RWPE2 (cell line): Measurements from ENCODE around the gene NLGN4X.

ENCODE experiments used
- ATAC-seq: fragments of 200-7000 bp; cut with Tn5 transposase; 3 replicates; pipeline ENCODE4 v1.9.1; 2021; ENCODE audit warnings: low read depth
- DNase-seq: peaks from one replicate; pipeline ENCODE4 v3.0.0-alpha.2; 2020; ENCODE audit warnings: low spot score
- H3K27ac ChIP-seq: fragments of 450-650 bp; 2 replicates; pipeline ENCODE4 v1.5.1; 2017; ENCODE audit warnings: mild to moderate bottlenecking; ENCODE audit not compliant: poor library complexity, severe bottlenecking
- H3K27me3 ChIP-seq: fragments of 250-450 bp; sonication (Bioruptor Pico); 2 replicates; pipeline ENCODE4 v1.5.1; 2021; ENCODE audit warnings: mild to moderate bottlenecking, moderate library complexity; ENCODE audit not compliant: insufficient read depth, poor library complexity, severe bottlenecking
- H3K36me3 ChIP-seq: fragments of 250-450 bp; sonication (Bioruptor Pico); 2 replicates; pipeline ENCODE4 v1.5.1; 2020; ENCODE audit warnings: low read depth, mild to moderate bottlenecking, moderate library complexity
- H3K4me1 ChIP-seq: fragments of 250-450 bp; sonication (Bioruptor Pico); 2 replicates; pipeline ENCODE4 v1.5.1; 2021; ENCODE audit warnings: mild to moderate bottlenecking, moderate library complexity; ENCODE audit not compliant: insufficient read depth, poor library complexity, severe bottlenecking
- H3K4me3 ChIP-seq: fragments of 250-450 bp; sonication (Bioruptor Pico); 2 replicates; pipeline ENCODE4 v1.5.1; 2021; ENCODE audit warnings: mild to moderate bottlenecking, moderate library complexity; ENCODE audit not compliant: severe bottlenecking
- H3K9me3 ChIP-seq: fragments of 250-450 bp; sonication (Bioruptor Pico); 2 replicates; pipeline ENCODE4 v1.5.1; 2021; ENCODE audit warnings: mild to moderate bottlenecking, moderate library complexity; ENCODE audit not compliant: severe bottlenecking
- TF ChIP-seq, protein P1 (sequence below): fragments of 450-650 bp; IDR thresholded peaks from one replicate; pipeline ENCODE4 v1.5.1; 2017; ENCODE audit warnings: mild to moderate bottlenecking, moderate library complexity; ENCODE audit not compliant: poor library complexity, severe bottlenecking

Gene NLGN4X

DNA sequence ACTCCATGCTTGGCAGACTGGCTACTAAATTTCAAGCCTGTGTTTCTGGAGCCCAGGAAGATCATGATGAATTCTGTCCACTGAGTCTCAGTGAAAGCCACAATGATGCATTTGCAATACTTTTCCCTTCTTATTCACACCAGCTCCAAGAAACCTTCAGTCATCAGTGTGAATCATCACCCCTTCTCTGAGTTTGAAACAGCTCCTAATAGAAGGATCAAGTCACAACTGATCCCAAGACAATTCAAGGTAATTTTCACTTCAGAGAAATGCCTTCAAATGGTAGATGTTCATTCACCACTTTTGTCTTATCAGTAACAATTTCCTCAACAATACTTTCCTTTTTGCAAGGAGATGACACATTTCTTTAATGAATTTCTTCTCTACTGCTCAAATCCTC, 257.4 kb downstream of the NLGN4X start:
- ATAC-seq (no peak), DNase-seq (no peak)
- Histone ChIP-seq H3K27me3 (no peaks in the 10 kb centered on the region), H3K9me3 (no peaks in the 10 kb centered on the region), H3K4me1 (no peaks in the 10 kb centered on the region), H3K4me3 (no peak overlapping the region), H3K27ac (no peak overlapping the region), H3K36me3 (no peaks in the 10 kb centered on the region)
- TF ChIP-seq, protein P1, sequence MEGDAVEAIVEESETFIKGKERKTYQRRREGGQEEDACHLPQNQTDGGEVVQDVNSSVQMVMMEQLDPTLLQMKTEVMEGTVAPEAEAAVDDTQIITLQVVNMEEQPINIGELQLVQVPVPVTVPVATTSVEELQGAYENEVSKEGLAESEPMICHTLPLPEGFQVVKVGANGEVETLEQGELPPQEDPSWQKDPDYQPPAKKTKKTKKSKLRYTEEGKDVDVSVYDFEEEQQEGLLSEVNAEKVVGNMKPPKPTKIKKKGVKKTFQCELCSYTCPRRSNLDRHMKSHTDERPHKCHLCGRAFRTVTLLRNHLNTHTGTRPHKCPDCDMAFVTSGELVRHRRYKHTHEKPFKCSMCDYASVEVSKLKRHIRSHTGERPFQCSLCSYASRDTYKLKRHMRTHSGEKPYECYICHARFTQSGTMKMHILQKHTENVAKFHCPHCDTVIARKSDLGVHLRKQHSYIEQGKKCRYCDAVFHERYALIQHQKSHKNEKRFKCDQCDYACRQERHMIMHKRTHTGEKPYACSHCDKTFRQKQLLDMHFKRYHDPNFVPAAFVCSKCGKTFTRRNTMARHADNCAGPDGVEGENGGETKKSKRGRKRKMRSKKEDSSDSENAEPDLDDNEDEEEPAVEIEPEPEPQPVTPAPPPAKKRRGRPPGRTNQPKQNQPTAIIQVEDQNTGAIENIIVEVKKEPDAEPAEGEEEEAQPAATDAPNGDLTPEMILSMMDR: no peak

DNA sequence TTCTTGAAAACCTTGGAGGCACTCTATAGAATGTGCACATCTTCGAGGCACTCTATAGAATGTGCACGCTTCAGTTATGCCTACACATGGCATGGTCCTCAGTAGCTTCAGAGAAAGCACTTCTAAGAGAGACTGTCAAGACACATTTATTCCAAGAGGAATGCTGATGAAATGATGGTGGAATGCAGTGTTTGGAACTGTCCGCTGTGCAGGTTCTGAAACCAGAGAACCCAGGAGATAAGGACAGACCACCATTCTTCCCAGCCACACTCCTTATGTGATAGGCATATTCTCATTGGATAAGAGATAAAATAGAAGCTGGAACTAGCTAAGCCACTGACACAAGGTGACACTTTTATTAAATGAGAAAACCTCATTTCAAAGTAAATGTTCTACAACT, 263.3 kb downstream of the NLGN4X start:
- TF ChIP-seq, protein P1: no peak
- Histone ChIP-seq H3K9me3 (no peaks in the 10 kb centered on the region), H3K4me3 (no peak overlapping the region), H3K27ac (no peak overlapping the region), H3K4me1 (no peaks in the 10 kb centered on the region), H3K36me3 (no peaks in the 10 kb centered on the region), H3K27me3 (no peaks in the 10 kb centered on the region)
- ATAC-seq (no peak), DNase-seq (no peak)

DNA sequence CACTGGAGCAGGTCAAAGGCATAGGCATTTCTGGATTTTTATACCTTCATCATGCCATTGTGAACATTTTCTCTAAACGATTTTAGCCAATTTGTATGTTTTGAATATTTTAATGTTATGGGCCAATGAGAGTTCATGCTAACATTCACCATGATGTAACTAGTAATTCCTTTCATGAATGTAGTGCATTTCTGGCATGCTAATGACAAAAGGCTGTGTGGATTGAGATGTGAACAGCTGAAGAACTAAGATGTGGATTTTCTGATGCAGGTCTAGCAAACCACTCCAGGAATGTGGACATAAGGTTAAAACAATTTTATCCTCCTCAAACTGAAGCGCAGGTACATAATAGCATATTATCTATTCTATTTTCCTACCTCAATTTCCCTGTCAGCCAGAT, 269.4 kb downstream of the NLGN4X start:
- no peaks in the 10 kb centered on the region for H3K4me1 ChIP-seq
- no peaks in the 10 kb centered on the region for H3K27me3 ChIP-seq
- TF ChIP-seq, protein P1: no peak
- H3K36me3 ChIP-seq: no peaks in the 10 kb centered on the region
- H3K9me3 ChIP-seq: no peaks in the 10 kb centered on the region
- H3K4me3 ChIP-seq: no peak overlapping the region
- ATAC-seq: no peak
- H3K27ac ChIP-seq: no peak overlapping the region
- no peak for DNase-seq

DNA sequence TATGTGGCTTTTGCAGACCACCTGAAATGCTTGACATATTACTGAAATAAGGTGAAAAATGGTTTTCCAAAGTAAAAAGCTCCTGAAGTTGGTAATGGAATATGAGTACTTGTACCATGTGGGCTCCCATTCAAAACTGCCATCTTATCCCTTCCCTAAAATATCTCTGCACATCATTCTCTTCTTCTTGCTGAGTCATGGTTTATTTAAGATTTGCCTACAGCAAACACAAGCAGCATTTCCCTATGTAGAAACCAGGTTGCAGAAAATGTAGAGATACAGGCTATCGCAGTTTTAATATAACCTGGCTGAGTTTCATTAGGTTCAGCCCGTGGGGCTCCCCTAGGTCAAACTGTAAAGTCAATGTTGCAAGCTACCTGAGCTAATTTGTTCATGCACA, 270.1 kb downstream of the NLGN4X start:
- H3K27ac ChIP-seq: no peak overlapping the region

DNA sequence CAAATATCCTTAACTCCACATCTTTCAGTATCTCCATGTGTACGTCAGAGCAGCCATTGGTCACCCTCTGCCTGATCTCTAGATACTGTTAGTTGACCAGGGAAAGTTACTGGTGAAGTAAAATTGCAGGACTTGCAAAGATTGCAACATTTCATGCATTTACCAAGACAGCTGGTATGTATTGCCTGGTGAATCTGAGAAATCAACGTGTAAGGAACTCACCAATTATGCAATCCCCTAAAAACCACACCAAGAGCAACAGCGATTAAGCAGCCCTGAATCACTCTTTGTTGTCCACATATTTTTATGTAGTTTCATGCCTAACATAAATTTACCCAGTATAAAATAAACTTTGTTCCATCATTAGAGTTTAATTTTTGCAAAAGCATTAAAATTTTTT, 271.2 kb downstream of the NLGN4X start:
- Histone ChIP-seq H3K4me1 (no peaks in the 10 kb centered on the region), H3K27ac (no peak overlapping the region), H3K27me3 (no peaks in the 10 kb centered on the region), H3K9me3 (no peaks in the 10 kb centered on the region), H3K4me3 (no peak overlapping the region), H3K36me3 (no peaks in the 10 kb centered on the region)
- TF ChIP-seq, protein P1: no peak
- no peak for DNase-seq
- ATAC-seq: peak; percentile 72

More for the DNA sequence above, 270.1 kb downstream of the NLGN4X start:
- TF ChIP-seq, protein P1: no peak
- H3K9me3 ChIP-seq: no peaks in the 10 kb centered on the region
- H3K27me3 ChIP-seq: no peaks in the 10 kb centered on the region
- H3K4me3 ChIP-seq: no peak overlapping the region
- no peaks in the 10 kb centered on the region for H3K4me1 ChIP-seq
- no peaks in the 10 kb centered on the region for H3K36me3 ChIP-seq
- ATAC-seq: no peak
- no peak for DNase-seq
